BJ (cell line): ENCODE measurements around the gene RUVBL1. TPM values are rescaled to one million over a fixed set of nuclear protein-coding genes. Genes with fewer than 3 reads are reported as not detected.

Experiments used
- CTCF ChIA-PET: fragments of 350-600 bp; formaldehyde crosslinking; extraction: SDS; loops from one replicate; lab custom pipeline; 2021; ENCODE audit warnings: antibody characterized with exemption, inconsistent platforms; lab: Yijun Ruan, JAX
- POLR2A ChIA-PET: fragments of 300-600 bp; sonication (Branson Sonifier 250); formaldehyde crosslinking; extraction: SDS; loops from one replicate; lab custom pipeline; 2021; ENCODE audit warnings: antibody characterized with exemption; lab: Charles Lee
- DNase-seq: peaks from one replicate; pipeline ENCODE4 v3.0.0-alpha.2; 2011; ENCODE audit warnings: low read depth
- H3K27me3 ChIP-seq: 2 replicates; pipeline ENCODE4 v1.6.0; 2011; ENCODE audit warnings: low read length; ENCODE audit not compliant: control insufficient read depth, insufficient read depth
- H3K36me3 ChIP-seq: 2 replicates; pipeline ENCODE4 v1.5.1; 2011; ENCODE audit warnings: low read length; ENCODE audit not compliant: control insufficient read depth, insufficient read depth
- H3K4me3 ChIP-seq: 2 replicates; pipeline ENCODE4 v1.5.1; 2011; ENCODE audit warnings: low read depth, mild to moderate bottlenecking, control low read depth, low read length
- CTCF ChIP-seq: IDR thresholded peaks from 2 replicates; pipeline ENCODE4 v1.5.1; 2011; ENCODE audit warnings: low read depth, mild to moderate bottlenecking, control low read depth, inconsistent platforms, low read length, moderate library complexity; ENCODE audit not compliant: insufficient read depth
- polyA plus RNA-seq: library from polyadenylated mRNA; depleted of rRNA; stranded (reverse); fragments of >200 nt; gene quantifications from 2 replicates; pipeline ENCODE4 v1.2.3, GENCODE V29; 2011

The RUVBL1 gene
- polyA plus RNA-seq, 1 experiment, result 67.6 TPM

GRCh38 chr3:128094295-128095151 lies 29.1 kb downstream of the RUVBL1 start:
- no peak for DNase-seq
- CTCF ChIA-PET, result interaction anchor here (0.7 to 3.9 kb wide), 43 partner anchors 9 to 512 kb away, joined by 3 to 46 read pairs (median 4); partner anchors contain the start of genes EEFSEC and RUVBL1
- TF ChIP-seq CTCF, result no peak
- POLR2A ChIA-PET, result no interaction called here
- H3K27me3 ChIP-seq, result no peaks in the 10 kb centered on the region
- peaks cover 10% of the 10 kb centered on the region for H3K36me3 ChIP-seq
- H3K4me3 ChIP-seq, result no peak overlapping the region

GRCh38 chr3:128091586-128091985 lies 32.0 kb downstream of the RUVBL1 start:
- no peak for DNase-seq
- POLR2A ChIA-PET, result no interaction called here
- TF ChIP-seq CTCF, result no peak
- CTCF ChIA-PET, result interaction anchor here (1.1 to 1.4 kb wide), 4 partner anchors 9 to 42 kb away, joined by 3 to 7 read pairs (median 4); partner anchors contain the start of gene RUVBL1
- peaks cover 1% of the 10 kb centered on the region; the same call in 1 of the 2 replicates for H3K36me3 ChIP-seq
- no peaks in the 10 kb centered on the region for H3K27me3 ChIP-seq
- H3K4me3 ChIP-seq, result no peak overlapping the region

GRCh38 chr3:128089135-128089534 lies 34.5 kb downstream of the RUVBL1 start:
- Histone ChIP-seq H3K36me3 (peaks cover 1% of the 10 kb centered on the region; the same call in 1 of the 2 replicates), H3K27me3 (no peaks in the 10 kb centered on the region), H3K4me3 (no peak overlapping the region)
- DNase-seq, result no peak
- no peak for TF ChIP-seq CTCF
- ChIA-PET CTCF (no interaction called here), POLR2A (no interaction called here)

- Histone ChIP-seq H3K4me3 (no peak overlapping the region), H3K36me3 (peaks cover 7% of the 10 kb centered on the region), H3K27me3 (no peaks in the 10 kb centered on the region)
- DNase-seq, result no peak
- no peak for TF ChIP-seq CTCF
- CTCF ChIA-PET, result interaction anchor here (0.9 to 7.0 kb wide), 5 partner anchors 9 to 533 kb away, joined by 3 to 45 read pairs (median 6); no protein-coding TSS in a partner anchor
- POLR2A ChIA-PET, result no interaction called here
Observed at GRCh38 chr3:128084675-128085021, 39.0 kb downstream of the RUVBL1 start.

GRCh38 chr3:128083980-128084674 lies 39.5 kb downstream of the RUVBL1 start:
- ChIA-PET POLR2A (no interaction called here), CTCF (interaction anchor here (0.8 to 7.0 kb wide), 6 partner anchors 9 to 533 kb away, joined by 3 to 45 read pairs (median 5); no protein-coding TSS in a partner anchor)
- DNase-seq, result no peak
- Histone ChIP-seq H3K27me3 (no peaks in the 10 kb centered on the region), H3K4me3 (no peak overlapping the region), H3K36me3 (peaks cover 8% of the 10 kb centered on the region)
- TF ChIP-seq CTCF, result no peak
